Measurements from ENCODE around the gene HSPB3. TPM values are rescaled to one million over a fixed set of nuclear protein-coding genes. Genes with fewer than 3 reads are reported as not detected.

The HSPB3 gene
- total RNA-seq = not detected
- not detected for polyA plus RNA-seq (2013, experiment 1 of 2)
- polyA plus RNA-seq (2013, experiment 2 of 2) = 2.8 TPM
- total RNA-seq = 0 to 0.06 (median 0) reads per million in 172 experiments

GRCh38 chr5:54455413-54456157, at the start of gene HSPB3:
HSPB3 (plus strand) TSS chr5:54455699; CDS start chr5:54455790, 91 bp downstream.
- POLR2A ChIA-PET = no interaction called here
- intact Hi-C loops (cut with DNase I, micrococcal nuclease) = no loop called here
- ATAC-seq (ENCODE audit: poor library complexity) (no peak), DNase-seq (no peak)
- no peak within 1 kb of the TSS for H3K27ac ChIP-seq (ENCODE audit: low read depth in 1 of 2, low read length in 2 of 2)
- peaks cover 27% of the 10 kb centered on the region for H3K27me3 Mint-ChIP-seq
- no peak for TF ChIP-seq CTCF (IDR thresholded peaks at IDR 0.05)
- H3K36me3 ChIP-seq (ENCODE audit: insufficient read depth, low read length) = no peaks in the 10 kb centered on the region
- peaks cover 0 to 2% of the 10 kb centered on the region in 2 experiments for H3K9me3 ChIP-seq (ENCODE audit: control insufficient read depth in 1 of 2, insufficient read depth in 1 of 2, low read length in 2 of 2)
- no peak within 1 kb of the TSS for H3K27ac Mint-ChIP-seq
- peaks cover 0 to 14% of the 10 kb centered on the region in 2 experiments for H3K27me3 ChIP-seq (ENCODE audit: control insufficient read depth in 1 of 2, insufficient read depth in 2 of 2, low read length in 2 of 2)
- peaks cover 2% of the 10 kb centered on the region for H3K9me3 Mint-ChIP-seq
- no peaks in the 10 kb centered on the region for H3K4me1 ChIP-seq (ENCODE audit: insufficient read depth, low read length)
- H3K4me1 Mint-ChIP-seq (ENCODE audit: low read depth) = no peaks in the 10 kb centered on the region
- CTCF ChIA-PET = interaction anchor here (1.2 kb wide), 1 partner anchor 34 kb away, joined by 4 read pairs; no protein-coding TSS in a partner anchor
- peaks cover 8% of the 10 kb centered on the region for H3K36me3 Mint-ChIP-seq (ENCODE audit: low read depth)
- no peak within 1 kb of the TSS for H3K4me3 ChIP-seq (ENCODE audit: low read length)
- H3K4me3 Mint-ChIP-seq = no peak within 1 kb of the TSS

- Histone ChIP-seq H3K4me1 (ENCODE audit: insufficient read depth, low read length) (no peaks in the 10 kb centered on the region), H3K27ac (ENCODE audit: low read depth in 1 of 2, low read length in 2 of 2) (no peak overlapping the region), H3K36me3 (ENCODE audit: insufficient read depth, low read length) (no peaks in the 10 kb centered on the region), H3K27me3 (ENCODE audit: control insufficient read depth in 1 of 2, insufficient read depth in 2 of 2, low read length in 2 of 2) (peaks cover 0 to 3% of the 10 kb centered on the region in 2 experiments), H3K4me3 (ENCODE audit: low read length) (no peak overlapping the region), H3K9me3 (ENCODE audit: control insufficient read depth in 1 of 2, insufficient read depth in 1 of 2, low read length in 2 of 2) (no peaks in the 10 kb centered on the region)
- no peak for DNase-seq
- H3K4me1 Mint-ChIP-seq (ENCODE audit: low read depth) = no peaks in the 10 kb centered on the region
- TF ChIP-seq CTCF (IDR thresholded peaks at IDR 0.05) = no peak
- H3K4me3 Mint-ChIP-seq = no peak overlapping the region
- no peak overlapping the region for H3K27ac Mint-ChIP-seq
- no peaks in the 10 kb centered on the region for H3K9me3 Mint-ChIP-seq
- intact Hi-C loops (cut with DNase I, micrococcal nuclease) = no loop called here
- no peaks in the 10 kb centered on the region for H3K36me3 Mint-ChIP-seq (ENCODE audit: low read depth)
- CTCF ChIA-PET = interaction anchor here (0.6 to 0.8 kb wide), 2 partner anchors 78 to 168 kb away, joined by 3 read pairs; no protein-coding TSS in a partner anchor
- H3K27me3 Mint-ChIP-seq = no peaks in the 10 kb centered on the region
- ATAC-seq (ENCODE audit: poor library complexity) = no peak
- POLR2A ChIA-PET = no interaction called here
These were observed 44.3 kb upstream of the HSPB3 start for GRCh38 chr5:54411176-54411575.

- ATAC-seq (ENCODE audit: poor library complexity) (no peak), DNase-seq (no peak)
- no peak for TF ChIP-seq CTCF (IDR thresholded peaks at IDR 0.05)
- H3K9me3 Mint-ChIP-seq = no peaks in the 10 kb centered on the region
- H3K4me3 Mint-ChIP-seq = no peak overlapping the region
- POLR2A ChIA-PET = interaction anchor here (0.6 kb wide), 1 partner anchor 321 kb away, joined by 3 read pairs; no protein-coding TSS in a partner anchor
- no peaks in the 10 kb centered on the region for H3K36me3 Mint-ChIP-seq (ENCODE audit: low read depth)
- Histone ChIP-seq H3K36me3 (ENCODE audit: insufficient read depth, low read length) (no peaks in the 10 kb centered on the region), H3K9me3 (ENCODE audit: control insufficient read depth in 1 of 2, insufficient read depth in 1 of 2, low read length in 2 of 2) (no peaks in the 10 kb centered on the region), H3K4me1 (ENCODE audit: insufficient read depth, low read length) (no peaks in the 10 kb centered on the region), H3K27ac (ENCODE audit: low read depth in 1 of 2, low read length in 2 of 2) (no peak overlapping the region), H3K4me3 (ENCODE audit: low read length) (no peak overlapping the region), H3K27me3 (ENCODE audit: control insufficient read depth in 1 of 2, insufficient read depth in 2 of 2, low read length in 2 of 2) (peaks cover 0 to 3% of the 10 kb centered on the region in 2 experiments)
- intact Hi-C loops (cut with DNase I, micrococcal nuclease) = no loop called here
- H3K4me1 Mint-ChIP-seq (ENCODE audit: low read depth) = no peaks in the 10 kb centered on the region
- peaks cover under 1% of the 10 kb centered on the region for H3K27me3 Mint-ChIP-seq
- no peak overlapping the region for H3K27ac Mint-ChIP-seq
- CTCF ChIA-PET = interaction anchor here (2.1 kb wide), 1 partner anchor 169 kb away, joined by 5 read pairs; no protein-coding TSS in a partner anchor
These were observed 42.6 kb upstream of the HSPB3 start for GRCh38 chr5:54412913-54413312.

Measured in CD4-positive, alpha-beta T cell (primary cell).